LNCAP (cell line): ENCODE measurements around the gene LMOD3.

Experiments
- CTCF ChIP-seq: fragments of 450-650 bp; IDR thresholded peaks from 2 replicates; pipeline ENCODE4 v1.5.1; 2017; ENCODE audit warnings: mild to moderate bottlenecking

LMOD3 gene

GRCh38 chr3:69142090-69142489 is 19.7 kb upstream of the LMOD3 start:
- no peak for TF ChIP-seq CTCF

- no peak for TF ChIP-seq CTCF
Observed at GRCh38 chr3:69141313-69141712, 18.9 kb upstream of the LMOD3 start.

DNA sequence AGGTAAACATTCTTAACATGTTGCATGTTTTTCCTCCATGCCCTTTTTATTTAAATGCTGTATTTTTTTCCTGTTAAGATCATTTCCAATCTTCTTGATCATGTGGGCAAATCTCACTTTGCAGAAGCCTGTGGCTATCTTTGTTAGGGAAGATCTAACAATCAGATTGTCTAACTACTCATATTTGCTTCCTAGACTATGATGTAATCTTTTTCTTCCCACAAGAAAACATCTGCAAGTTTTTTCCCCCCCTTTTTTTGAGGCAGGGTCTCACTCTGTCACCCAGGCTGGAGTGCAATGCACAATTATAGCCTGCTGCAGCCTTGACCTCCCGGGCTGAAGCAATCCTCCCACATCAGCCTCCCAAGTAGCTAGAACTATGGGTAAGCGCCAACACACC is 15.0 kb upstream of the LMOD3 start:
- no peak for TF ChIP-seq CTCF

DNA sequence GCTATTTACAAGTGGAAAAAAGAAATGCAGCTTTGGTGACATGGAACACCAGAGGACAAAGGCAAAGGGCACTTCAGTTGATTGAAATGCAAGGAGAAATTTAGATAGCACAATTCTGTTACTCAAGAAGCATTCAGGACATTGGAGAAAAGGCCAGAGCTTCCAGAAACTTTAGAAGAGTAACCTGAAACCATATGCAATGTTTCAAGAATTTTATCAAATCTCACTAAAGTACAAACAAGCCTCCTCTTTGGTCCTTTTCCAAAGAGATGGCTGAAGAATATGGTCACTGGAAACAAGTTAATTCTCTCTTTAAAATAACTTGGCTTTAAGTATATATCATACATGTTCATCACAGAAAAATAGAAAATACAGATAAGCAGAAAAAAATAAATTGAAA is 14.6 kb upstream of the LMOD3 start:
- no peak for TF ChIP-seq CTCF

DNA sequence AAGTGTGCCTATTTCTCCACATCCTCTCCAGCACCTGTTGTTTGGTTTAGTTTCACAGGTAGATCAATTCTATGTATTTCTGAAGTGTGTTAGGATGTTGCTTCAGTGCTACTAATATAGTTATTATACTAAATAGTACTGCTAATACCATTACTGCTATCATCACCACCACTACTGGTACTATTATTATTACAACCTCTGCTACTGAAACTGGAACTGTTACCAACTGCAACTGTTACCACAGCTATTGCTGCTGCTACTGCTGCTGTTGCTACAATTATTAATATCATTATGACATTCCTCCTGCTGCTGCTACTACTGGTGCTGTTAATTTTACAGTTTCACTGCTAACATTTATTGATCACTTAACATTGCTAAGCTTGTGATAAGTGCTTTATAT is 8.3 kb upstream of the LMOD3 start:
- no peak for TF ChIP-seq CTCF

DNA sequence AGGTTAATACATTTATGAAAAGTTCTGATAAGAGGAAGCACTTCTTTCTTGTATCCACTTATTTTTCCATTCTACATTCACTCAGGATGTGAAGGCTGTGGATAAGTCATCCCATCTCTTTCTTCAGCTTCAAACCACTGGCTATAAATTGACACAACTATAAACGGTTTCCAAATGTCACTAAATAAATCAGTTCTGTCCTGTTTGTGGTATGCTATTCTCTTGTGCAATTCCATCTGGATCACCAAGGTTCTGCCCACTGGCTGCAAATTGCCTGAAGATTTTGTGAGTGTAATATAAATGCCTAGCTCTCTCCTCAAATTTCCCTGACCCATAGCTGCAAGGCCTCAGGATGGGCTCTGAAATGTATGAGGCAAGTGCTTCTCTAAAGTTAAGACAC is 7.1 kb upstream of the LMOD3 start:
- TF ChIP-seq CTCF, result no peak

DNA sequence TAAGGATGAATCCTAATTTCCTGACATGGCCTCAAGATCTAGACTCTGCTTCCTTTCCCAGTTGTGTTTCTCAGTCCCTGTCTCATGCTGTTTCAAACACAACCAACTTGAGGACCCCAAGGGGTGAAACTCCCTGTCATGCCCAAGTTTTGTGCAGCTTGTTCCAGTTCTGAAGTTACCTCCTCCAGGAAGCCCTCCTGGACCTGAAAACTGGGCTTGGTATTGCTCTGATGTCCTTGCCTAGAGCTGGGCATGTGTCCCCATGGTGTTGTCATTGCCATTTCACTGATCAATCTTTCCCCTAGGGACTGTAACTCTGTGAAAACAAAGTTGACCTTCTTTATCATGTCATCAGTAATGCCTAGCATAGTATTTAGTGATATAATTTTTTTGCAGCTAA is 6.1 kb upstream of the LMOD3 start:
- no peak for TF ChIP-seq CTCF

DNA sequence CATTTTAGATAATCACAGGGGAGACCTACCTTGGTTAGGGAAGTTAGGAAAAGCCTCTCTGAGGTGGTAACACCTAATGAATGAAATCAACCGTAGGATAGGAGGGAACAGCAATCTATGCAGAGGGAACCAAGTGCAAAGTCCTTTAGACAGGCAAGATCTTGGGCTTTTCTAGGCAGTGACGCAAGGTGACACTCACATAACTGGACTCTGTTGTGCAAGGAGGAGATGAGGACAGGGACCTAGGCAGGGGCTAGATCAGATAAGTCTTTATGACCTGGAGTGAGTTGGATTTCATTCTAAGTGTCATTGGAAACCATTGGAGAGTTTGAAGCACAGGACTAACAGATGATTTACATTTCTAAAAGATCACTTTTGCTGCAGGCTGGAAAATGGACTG is 4.6 kb upstream of the LMOD3 start:
- no peak for TF ChIP-seq CTCF
